IPS-18c (cell line): Measurements from ENCODE around the gene TMIGD1.

Source experiments
- H3K4me3 ChIP-seq: 2 replicates; pipeline ENCODE4 v1.7.0; 2013; ENCODE audit warnings: low read depth, mild to moderate bottlenecking, low read length, moderate library complexity; ENCODE audit not compliant: insufficient read depth
- H3K9me3 ChIP-seq: one replicate; pipeline ENCODE4 v1.6.1; 2013; ENCODE audit warnings: mild to moderate bottlenecking, low read length, moderate library complexity; ENCODE audit not compliant: control insufficient read depth, insufficient read depth

TMIGD1 gene

GRCh38 chr17:30310562-30310961 lies 23.3 kb downstream of the TMIGD1 start:
- Histone ChIP-seq H3K9me3 (no peaks in the 10 kb centered on the region), H3K4me3 (no peak overlapping the region)

GRCh38 chr17:30309591-30309990 lies 24.3 kb downstream of the TMIGD1 start:
- Histone ChIP-seq H3K4me3 (no peak overlapping the region), H3K9me3 (no peaks in the 10 kb centered on the region)

- Histone ChIP-seq H3K9me3 (no peaks in the 10 kb centered on the region), H3K4me3 (no peak overlapping the region)
These were observed 25.5 kb downstream of the TMIGD1 start for GRCh38 chr17:30308406-30308805.

- H3K4me3 ChIP-seq, result no peak overlapping the region
- no peaks in the 10 kb centered on the region for H3K9me3 ChIP-seq
These were observed 29.1 kb downstream of the TMIGD1 start for GRCh38 chr17:30304778-30305177.

- Histone ChIP-seq H3K9me3 (no peaks in the 10 kb centered on the region), H3K4me3 (no peak overlapping the region)
These were observed 31.6 kb downstream of the TMIGD1 start for GRCh38 chr17:30302241-30302640.

- no peaks in the 10 kb centered on the region for H3K9me3 ChIP-seq
These were observed 33.0 kb downstream of the TMIGD1 start for GRCh38 chr17:30300818-30301217.

GRCh38 chr17:30299000-30299399 lies 34.9 kb downstream of the TMIGD1 start:
- no peak overlapping the region for H3K4me3 ChIP-seq

More at GRCh38 chr17:30300818-30301217, 33.0 kb downstream of the TMIGD1 start:
- H3K4me3 ChIP-seq, result no peak overlapping the region

GRCh38 chr17:30297715-30298114 lies 36.1 kb downstream of the TMIGD1 start:
- no peaks in the 10 kb centered on the region for H3K9me3 ChIP-seq

More at GRCh38 chr17:30299000-30299399, 34.9 kb downstream of the TMIGD1 start:
- no peaks in the 10 kb centered on the region for H3K9me3 ChIP-seq

GRCh38 chr17:30296499-30297080 lies 37.3 kb downstream of the TMIGD1 start:
- no peaks in the 10 kb centered on the region for H3K9me3 ChIP-seq
- no peak overlapping the region for H3K4me3 ChIP-seq

More at GRCh38 chr17:30297715-30298114, 36.1 kb downstream of the TMIGD1 start:
- no peak overlapping the region for H3K4me3 ChIP-seq

- H3K4me3 ChIP-seq, result peak overlapping the region; percentile 88
- no peaks in the 10 kb centered on the region for H3K9me3 ChIP-seq
These were observed 41.5 kb downstream of the TMIGD1 start for GRCh38 chr17:30292286-30292858.

- peak within 1 kb of the TSS; percentile 88 for H3K4me3 ChIP-seq
- no peaks in the 10 kb centered on the region for H3K9me3 ChIP-seq
These were observed 42.1 kb downstream of the TMIGD1 start, which contains the start of gene BLMH for GRCh38 chr17:30291543-30292285. TSS of gene BLMH (minus strand) at chr17:30291944. CDS start at chr17:30291819, 125 bp downstream.

- H3K4me3 ChIP-seq, result peak overlapping the region; percentile 88
- no peaks in the 10 kb centered on the region for H3K9me3 ChIP-seq
These were observed 42.9 kb downstream of the TMIGD1 start for GRCh38 chr17:30290696-30291542.

- H3K9me3 ChIP-seq, result no peaks in the 10 kb centered on the region
These were observed 43.8 kb downstream of the TMIGD1 start for GRCh38 chr17:30290077-30290476.

GRCh38 chr17:30279156-30279555 lies 54.7 kb downstream of the TMIGD1 start:
- Histone ChIP-seq H3K9me3 (no peaks in the 10 kb centered on the region), H3K4me3 (no peak overlapping the region)

More at GRCh38 chr17:30290077-30290476, 43.8 kb downstream of the TMIGD1 start:
- H3K4me3 ChIP-seq, result no peak overlapping the region

GRCh38 chr17:30278032-30278431 lies 55.8 kb downstream of the TMIGD1 start:
- no peak overlapping the region for H3K4me3 ChIP-seq
- no peaks in the 10 kb centered on the region for H3K9me3 ChIP-seq

- Histone ChIP-seq H3K9me3 (no peaks in the 10 kb centered on the region), H3K4me3 (no peak overlapping the region)
These were observed 57.9 kb downstream of the TMIGD1 start for GRCh38 chr17:30275911-30276310.

GRCh38 chr17:30274887-30275286 lies 59.0 kb downstream of the TMIGD1 start:
- Histone ChIP-seq H3K9me3 (no peaks in the 10 kb centered on the region), H3K4me3 (no peak overlapping the region)
